Prostate gland (tissue), 2 donors: ENCODE results near the gene SERPINE2.

Source experiments
- POLR2A ChIP-seq: fragments of 450-650 bp; IDR thresholded peaks from one replicate; pipeline ENCODE4 v1.6.1; 2016; ENCODE audit warnings: antibody characterized with exemption, mild to moderate bottlenecking
- POLR2AphosphoS5 ChIP-seq: sonication (generic); formaldehyde crosslinking; IDR thresholded peaks from one replicate; pipeline ENCODE4 v1.6.1; 2017; ENCODE audit warnings: antibody characterized with exemption
- TF ChIP-seq, protein P1 (sequence below), 4 experiments: fragments of 200-600 bp in 2 of 4; fragments of 450-650 bp in 2 of 4; sonication (generic) in 2 of 4; IDR thresholded peaks; 1 replicate in 3 of 4; 2 replicates in 1 of 4; pipeline ENCODE4 v1.5.1; 2016 to 2019; ENCODE audit warnings: antibody characterized with exemption in 4 of 4, mild to moderate bottlenecking in 2 of 4, moderate library complexity in 2 of 4

- TF ChIP-seq, protein P1, sequence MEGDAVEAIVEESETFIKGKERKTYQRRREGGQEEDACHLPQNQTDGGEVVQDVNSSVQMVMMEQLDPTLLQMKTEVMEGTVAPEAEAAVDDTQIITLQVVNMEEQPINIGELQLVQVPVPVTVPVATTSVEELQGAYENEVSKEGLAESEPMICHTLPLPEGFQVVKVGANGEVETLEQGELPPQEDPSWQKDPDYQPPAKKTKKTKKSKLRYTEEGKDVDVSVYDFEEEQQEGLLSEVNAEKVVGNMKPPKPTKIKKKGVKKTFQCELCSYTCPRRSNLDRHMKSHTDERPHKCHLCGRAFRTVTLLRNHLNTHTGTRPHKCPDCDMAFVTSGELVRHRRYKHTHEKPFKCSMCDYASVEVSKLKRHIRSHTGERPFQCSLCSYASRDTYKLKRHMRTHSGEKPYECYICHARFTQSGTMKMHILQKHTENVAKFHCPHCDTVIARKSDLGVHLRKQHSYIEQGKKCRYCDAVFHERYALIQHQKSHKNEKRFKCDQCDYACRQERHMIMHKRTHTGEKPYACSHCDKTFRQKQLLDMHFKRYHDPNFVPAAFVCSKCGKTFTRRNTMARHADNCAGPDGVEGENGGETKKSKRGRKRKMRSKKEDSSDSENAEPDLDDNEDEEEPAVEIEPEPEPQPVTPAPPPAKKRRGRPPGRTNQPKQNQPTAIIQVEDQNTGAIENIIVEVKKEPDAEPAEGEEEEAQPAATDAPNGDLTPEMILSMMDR (IDR thresholded peaks at IDR 0.05): no peak
- TF ChIP-seq POLR2A (no peak), POLR2AphosphoS5 (no peak)
These were observed 84.7 kb downstream of the SERPINE2 start for GRCh38 chr2:223954401-223954800.
